GM18499 (cell line): ENCODE results near the gene CDS2.
A peak's percentile ranks its signal among the peaks of the same experiment; 100 is the strongest.

Experiments used
- ATAC-seq: cut with Tn5 transposase; IDR thresholded peaks from one replicate; pipeline ENCODE4 v1.9.1; 2021; ENCODE audit warnings: moderate number of reproducible peaks; ENCODE audit not compliant: insufficient read depth, unreplicated experiment

The CDS2 gene

DNA sequence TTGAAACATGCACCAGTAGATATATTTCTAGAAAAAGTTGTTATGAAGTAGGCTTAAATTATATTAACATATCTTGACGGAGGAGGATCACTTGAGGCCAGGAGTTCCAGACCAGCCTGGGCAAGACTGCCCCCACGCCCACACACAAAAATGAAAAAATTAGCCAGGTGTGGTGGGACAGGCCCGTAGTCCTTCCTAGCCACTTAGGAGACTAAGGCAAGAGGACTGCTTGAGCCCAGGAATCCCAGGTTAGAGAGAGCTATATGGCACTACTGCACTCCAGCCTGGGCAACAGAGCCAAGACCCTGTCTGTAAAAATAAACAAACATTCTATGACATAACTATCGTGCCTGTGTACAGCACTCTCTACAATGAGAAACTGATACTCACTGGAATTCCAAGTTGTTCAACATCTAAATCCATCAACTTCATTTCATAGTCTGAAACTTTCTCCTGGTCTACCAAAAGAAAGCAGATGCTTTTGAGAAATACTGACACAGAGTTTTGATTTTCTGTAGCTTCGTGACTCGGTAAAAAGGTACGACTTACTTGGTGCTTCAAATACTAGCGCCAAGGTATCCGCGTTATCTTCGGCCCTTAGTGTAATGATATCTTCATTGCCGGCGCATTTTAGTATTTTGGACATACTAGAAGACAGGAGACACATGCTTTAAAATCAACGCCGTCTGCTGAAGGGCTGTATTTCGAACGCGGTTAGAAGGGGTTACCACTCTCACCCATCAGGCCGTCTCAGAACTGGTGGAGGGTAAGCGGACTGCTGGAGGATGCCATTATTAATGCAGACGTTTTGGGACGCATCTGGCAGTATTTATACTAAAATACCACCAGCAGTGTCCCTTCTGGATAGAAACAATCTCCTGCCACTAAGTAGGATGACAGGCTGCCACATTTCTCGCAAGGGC, 8.3 kb upstream of the CDS2 start:
- ATAC-seq: no peak

DNA sequence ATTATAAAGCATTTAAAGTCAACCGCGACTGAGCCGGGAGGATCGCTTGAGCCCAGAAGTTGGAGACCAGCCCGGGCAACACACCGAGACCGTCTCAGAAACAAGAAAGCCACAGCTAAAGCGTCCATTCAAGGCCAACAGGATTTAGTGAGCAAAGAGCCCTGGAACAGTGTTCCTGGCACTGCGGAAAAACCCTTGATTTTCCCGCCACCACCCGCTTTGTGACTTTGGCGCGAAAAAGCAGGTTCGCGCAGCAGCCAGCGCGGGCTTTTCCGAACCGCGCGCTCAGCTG, 7.7 kb upstream of the CDS2 start:
- no peak for ATAC-seq

DNA sequence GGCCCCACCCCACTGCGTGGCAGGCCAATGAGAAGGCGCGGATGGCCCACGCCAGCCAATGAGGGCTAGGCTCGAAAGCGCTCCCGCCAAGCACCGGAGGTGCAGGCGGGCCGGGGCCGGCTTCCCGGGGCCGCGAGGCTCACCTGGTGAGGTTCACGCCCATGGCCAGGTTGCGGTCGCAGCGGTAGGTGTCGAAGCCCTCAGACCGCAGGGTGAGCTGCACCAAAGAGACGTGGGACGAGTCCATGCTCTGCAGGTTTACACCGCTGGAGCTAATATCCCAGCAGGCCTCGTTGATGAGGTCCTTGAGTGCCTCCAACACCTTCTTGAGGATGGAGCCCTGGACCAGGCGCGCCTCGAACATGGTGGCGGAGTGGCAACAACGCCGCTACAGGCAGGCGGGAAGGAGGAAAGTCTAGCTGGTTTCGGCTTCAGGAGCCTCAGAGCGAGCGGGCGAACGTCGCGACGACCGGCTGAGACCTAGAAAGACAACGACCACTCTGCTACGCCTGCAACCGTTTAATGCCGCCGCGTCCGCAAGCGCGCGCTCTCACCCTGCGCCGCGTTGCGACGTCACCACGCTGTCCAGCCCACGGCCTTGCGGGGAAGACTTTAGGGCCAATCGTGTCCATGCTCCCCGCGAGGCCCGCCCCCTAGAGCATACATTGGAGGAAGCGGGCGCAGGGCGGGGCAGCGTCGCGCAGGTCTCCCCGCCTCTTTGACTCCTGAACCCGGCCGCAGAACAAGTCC, 7.2 kb upstream of the CDS2 start, which contains the start of gene PCNA:
Gene PCNA (minus strand): TSS at position 524 of the 750 bp plus-strand sequence. CDS start 160 bp downstream, at position 364.
- ATAC-seq: peak; percentile 79

DNA sequence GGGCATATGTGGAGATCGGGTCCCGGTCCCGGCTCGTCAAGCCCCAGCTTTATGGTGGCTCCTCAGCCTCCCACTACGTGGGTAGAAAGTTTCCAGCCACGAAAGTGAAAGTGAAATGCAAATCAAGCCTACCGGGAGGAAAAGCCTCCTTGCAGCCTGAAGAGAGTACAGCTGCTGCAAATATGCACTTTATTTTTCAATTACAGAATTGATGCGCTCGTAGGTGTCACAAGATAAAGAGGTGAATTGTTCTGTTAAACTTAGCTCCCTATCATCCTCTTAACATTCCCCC, 6.7 kb upstream of the CDS2 start:
- ATAC-seq: no peak

DNA sequence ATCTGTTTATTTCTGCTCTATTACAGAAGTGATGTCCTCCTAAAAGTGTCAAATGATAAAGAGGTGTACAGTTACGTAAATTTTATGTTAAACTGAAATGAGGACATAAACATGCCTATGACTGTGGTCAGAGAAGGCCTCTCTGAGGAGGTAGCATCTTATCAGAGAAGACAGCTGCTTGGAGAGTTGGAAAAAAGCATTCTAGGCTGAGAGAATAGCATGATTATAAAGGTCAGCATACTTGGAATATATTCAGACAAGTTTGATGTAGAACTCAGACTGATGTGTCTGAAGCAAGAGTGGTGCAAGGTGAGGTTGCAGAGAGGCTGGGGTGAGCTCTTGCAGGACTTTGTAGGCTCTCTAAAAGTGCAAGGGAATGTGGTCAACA, 3.9 kb upstream of the CDS2 start:
- no peak for ATAC-seq

DNA sequence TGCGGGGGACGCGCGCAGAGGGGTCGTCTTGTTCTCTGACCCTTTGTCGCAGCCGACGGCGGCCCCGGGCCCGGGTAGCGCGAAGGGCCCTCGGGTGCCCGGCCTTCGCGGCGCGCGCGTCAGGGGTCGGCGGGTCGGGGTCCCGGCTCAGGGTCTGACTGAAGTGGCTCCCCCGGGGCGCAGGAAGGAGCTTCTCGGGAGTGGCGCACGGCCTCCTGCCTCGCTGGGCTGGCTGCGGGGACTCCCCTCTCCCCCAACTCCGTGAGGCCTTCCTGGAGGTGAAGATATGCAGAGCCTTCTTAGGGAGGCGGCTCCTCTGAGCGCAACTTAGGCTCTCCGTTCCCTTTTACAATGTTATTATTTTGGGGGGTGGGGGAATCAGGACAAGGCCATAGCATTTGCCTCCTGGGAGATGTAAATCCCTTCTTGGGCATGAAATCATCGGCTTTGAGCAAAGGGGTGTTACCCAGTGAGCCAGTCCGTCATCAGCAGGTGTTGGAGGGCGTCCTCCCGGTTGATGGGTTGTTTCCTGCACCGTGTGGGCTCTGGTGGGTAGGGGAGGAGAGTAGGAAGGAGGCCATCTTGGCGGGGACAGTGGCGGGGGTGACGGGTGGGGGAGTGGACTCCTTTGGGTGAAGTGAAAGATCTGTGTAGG, 523 bp downstream of the CDS2 start:
- ATAC-seq: peak; percentile 4

DNA sequence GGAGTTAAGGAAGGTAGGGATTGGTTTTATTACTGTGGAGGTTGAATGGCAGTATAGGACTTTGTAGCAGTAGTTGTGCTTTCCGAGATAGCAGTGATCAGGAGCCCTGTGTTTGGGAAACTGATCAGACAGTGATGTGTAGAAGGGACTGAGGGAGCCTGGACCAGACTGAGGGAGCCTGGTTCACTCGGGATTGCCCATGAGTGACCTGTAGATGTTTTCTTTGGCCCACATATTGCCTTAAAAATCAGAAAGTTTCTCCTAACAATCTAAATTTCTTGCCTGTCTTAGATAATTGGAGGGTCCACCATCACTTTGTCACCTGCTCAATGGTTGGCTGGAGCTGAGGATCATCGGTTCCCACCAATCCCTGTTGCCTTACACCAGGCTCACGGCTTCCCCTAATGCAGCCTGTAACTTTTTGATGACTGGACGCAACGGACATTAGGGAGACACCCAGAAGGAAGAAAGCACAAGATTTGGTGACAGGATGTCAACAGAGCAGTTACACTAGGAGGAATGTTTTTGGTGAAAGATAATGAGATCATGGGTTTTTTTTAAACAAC, 1.1 kb downstream of the CDS2 start:
- no peak for ATAC-seq

DNA sequence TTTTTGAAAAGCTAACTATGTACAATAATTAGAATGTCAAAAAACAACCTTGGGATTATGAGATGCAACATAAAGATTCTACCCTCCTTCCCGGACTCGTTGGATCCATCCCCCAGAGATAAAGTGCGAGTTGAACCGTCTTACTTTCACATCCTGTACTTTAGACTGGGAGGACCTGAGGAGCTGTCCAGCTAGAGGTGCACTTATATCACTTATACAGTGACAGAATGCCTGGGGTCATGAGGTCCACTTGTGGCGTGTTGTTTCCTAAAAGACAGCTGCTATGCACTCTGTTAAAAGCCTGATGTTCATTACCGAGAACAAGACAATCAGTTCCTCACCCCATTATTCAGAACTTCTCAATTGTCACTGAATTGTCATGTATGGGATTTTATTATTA, 2.1 kb downstream of the CDS2 start:
- no peak for ATAC-seq

DNA sequence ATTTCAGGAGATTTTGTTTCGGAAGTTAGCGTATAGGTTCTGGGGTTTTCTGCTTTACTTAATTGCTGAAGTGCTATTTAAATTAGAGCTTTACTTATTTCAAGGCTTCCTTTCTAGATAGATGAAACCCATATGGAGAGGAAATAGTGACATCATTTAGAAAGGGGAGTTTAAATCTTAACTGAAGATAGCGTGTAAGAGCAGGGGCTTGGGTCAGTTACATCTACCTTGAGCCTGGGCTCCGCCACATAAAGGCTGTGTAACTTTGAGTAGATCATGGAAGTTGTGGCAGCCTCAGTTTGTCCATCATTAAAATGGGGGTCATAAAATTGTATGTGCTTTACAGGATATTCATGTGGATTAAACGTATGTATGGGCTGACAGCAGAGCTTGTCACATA, 4.7 kb downstream of the CDS2 start:
- no peak for ATAC-seq

DNA sequence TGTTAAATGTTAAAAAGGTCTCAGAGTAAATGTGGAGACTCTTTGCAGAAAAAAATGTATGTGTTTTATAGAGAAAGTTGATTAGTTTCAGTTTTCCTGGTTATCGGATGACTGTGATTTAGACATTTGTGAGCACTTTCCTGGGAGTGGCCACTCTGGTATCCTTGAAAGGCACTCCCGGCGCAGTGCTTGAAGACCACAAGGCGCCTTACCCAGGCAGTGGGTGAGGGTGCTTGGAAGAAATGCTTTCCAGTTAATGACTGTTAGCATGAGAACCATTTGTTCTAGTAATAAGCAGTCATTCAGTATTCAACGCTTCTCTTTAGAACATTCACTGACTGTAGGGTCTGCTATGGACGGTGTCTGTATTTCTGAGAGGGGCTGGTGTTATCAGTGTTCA, 7.2 kb downstream of the CDS2 start:
- ATAC-seq: no peak

DNA sequence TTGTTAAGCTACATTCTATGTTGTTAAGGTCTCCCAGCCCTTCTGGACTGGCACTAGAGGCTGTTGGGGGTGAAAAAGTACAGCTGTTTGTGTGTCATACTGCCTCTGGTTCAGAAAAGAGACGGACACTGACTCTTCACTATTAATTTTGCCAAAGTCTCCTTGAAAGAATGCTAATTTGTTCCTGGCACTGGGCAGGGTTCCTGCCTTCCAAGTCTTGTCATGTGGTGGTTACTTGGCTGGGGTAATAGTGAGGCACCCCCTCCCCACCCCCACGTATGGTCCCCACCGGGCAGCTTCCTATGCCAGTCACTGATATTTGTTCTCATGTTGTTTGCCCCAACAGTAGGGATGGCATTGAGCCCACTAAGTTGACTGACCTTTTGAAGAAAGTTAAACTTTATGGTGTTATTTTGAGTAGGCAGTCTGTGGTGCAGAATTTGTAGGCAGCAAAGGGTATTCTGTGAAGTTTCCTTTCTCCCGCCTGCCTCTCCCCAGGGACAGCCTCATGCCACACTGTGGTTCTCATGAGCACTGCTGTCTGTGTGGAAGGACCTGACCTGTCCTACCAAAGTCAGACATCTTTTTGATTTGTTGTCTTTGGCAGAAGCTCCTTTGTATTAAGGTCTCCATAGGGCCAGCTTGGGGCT, 8.7 kb downstream of the CDS2 start:
- no peak for ATAC-seq

DNA sequence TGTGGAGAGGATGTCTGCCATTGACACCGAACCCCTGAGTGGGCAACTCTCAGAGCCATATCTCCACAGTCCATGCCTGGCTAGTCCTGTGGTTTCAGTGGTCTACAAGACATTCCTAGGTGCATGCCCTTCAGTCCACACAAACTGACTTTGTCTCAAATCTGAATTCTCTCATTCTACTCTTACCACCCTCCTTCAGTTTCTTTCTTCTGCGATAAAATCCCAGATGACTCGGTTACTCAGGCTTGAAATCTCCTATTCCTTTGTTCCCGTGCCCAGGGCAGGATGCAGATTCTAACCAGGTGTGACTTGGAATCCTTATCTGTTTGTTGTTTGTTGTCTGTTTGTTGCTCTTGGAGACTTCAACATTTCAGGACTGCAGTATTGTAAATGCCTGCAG, 9.3 kb downstream of the CDS2 start:
- ATAC-seq: no peak

DNA sequence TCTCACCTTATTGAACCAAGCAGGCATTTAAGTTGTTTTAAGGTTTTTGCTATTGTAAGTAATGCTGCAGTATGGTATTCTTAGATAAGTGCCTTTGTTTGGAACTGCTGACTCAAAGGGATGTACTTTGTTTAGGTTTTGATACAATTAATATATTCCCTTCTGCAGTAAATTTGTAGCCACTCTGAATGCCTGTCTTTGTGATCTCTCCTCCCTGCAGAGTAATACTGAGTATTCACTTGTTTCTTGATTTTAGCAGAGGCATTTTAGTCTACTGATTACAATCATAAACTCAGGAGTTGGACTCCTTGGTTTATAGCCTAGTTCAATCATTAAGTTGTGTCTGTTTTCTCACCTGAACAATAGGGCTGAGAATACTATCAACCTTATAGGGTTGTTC, 13.4 kb downstream of the CDS2 start:
- ATAC-seq: no peak

DNA sequence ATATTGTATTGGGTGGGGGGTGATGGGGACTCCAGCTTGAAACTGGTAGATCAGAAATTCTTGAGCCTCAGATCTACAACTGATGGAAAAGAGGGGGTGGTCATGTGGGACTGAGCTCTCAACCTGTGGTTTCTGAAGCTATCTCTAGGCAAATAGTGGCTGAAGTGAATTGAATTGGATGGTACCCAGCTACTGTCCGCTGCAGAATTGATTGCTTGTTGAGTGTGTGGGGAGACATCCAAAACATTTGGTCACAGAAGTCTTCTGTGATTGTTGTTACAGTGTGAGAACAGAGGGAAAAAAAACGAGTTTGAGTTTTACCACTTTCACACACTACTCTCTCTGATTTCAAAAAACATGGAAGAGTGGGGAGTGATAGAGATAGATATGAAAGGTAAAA, 14.8 kb downstream of the CDS2 start:
- no peak for ATAC-seq

DNA sequence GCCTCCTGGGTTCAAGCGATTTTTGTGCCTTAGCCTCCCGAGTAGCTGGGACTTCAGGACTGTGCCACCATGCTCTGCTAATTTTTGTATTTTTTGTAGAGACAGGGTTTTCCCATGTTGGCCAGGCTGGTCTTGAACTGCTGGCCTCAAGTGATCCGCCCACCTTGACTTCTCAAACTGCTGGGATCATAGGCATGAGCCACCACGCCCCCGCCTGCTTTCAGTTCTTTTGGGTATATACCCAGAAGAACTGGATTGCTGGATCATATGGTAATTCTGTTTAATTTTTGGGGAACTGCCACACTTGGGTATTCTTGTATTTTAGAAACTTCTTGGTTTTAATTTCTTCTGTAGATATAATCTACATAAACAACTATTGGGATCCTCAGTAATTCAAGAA, 17.0 kb downstream of the CDS2 start:
- no peak for ATAC-seq

DNA sequence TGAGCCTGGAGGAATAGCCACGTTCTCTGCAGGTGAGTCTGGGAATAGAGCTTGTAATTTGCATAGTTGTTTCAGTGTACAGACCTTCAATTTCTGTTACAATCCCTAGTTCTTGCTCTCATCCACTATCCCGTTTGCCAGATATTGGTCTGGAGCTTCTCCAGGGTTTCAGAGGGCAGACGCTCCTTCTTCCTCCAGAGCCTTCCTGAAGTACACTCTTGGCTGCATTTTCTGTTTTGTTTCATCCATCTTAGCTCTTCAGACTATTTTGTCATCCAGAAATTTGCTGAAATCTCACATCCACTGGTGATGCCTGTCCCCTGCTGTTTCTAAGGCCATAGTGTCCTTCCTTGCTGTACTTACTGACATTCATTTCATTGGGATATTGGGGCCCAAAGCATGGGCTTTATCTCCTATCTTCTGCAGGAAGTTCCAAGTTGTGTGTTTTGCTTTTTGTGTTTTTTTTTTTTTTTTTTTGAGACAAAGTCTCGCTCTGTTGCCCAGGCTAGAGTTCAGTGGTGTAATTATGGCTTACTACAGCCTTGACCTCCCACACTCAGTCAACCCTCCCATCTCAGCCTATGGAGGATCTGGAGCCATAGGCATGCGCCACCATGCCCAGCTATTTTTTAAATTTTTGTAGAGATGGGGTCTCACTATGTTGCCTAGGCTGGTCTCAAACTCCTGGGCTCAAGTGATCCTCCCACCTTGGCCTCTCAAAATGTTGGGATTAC, 18.7 kb downstream of the CDS2 start:
- no peak for ATAC-seq

DNA sequence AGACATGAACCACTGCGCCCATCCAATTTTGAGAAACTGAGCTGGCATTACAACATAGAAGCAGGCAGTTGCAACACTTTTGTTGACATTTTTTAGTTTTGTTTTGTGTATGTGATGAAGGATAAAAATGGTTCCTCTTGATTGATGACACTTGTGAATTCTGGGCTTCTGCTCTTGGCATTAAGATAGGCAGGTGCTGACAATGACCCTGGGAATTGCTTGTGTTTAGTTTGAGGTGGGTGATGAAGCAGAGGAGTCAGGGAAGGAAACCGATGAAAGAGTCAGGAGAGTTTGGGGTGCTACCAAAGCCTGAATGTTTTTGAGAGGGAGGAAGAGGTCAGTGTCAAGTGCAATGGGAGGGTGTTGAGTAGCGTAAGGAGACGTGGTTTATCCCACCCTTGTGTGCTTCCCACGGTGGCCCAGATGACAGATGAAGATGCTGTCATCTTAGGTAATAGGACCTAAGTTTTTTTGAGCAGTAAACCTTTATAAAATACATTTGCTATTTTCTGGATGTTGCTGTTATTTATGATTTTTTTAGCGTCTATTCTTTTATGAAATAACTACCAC, 19.4 kb downstream of the CDS2 start:
- no peak for ATAC-seq

DNA sequence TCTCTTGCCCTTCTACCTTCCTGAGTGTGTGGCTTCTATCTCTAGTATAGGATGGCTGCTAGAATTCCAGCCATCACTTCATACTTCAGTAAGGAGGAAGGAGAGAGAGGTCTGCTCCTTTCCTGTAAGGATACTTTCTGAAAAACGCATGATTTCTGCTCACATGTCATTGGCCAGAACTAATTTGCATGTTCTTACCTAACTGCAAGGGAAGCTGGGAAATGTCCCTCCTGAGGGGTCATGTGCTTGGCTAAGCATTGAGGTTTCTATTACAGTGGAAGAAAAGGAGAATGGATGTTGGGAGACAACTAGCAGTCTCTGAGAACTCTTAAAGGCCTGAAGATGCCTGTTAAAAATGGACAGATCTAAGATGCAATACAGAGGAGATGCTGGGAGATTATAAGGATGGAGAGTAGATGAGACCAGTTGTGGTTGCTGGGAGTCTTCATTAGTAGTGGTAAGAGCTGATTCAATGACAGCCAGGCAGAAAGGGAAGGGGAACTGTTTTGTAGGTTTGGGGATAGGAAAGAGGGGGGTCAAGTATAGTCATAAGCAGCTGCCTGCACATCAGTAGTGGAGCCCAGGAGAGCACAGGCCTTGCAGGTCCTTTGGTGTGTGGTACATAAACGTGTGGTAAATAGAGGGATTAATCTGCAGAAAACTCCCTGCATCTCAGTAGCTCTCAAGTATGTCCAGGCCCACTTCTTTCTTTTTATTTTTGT, 20.2 kb downstream of the CDS2 start:
- no peak for ATAC-seq

DNA sequence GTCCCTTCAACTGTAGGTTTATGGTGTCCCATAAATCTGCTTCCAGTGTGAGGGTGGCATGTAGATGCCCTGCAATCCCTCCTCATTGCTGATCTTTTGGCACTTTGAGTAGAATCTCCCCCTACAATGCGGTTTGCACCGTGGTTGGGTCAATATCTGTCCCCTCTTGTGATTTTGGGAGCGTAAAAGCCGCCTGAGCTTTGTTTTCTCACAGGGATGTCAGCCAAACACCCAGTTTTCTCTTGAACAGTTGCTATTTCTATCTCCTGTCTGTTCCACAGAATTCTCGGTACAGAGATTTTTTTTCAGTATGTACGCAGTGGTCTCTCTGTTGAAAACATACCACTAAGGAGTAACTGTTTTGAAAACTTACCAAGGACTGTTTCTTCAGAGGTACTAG, 21.8 kb downstream of the CDS2 start:
- ATAC-seq: no peak
